CD4-positive, alpha-beta T cell treated with Interferon alpha-2 for 1 hour (primary cell): ENCODE data around the gene HLA-G.
"Not testable (repeated sequence)": the region's sequence is repeated elsewhere in the genome, so short reads cannot be mapped to it uniquely, and the experiment has no call there.

Experiments
- DNase-seq, 2 donors: peaks; one replicate each; pipeline ENCODE4 v3.0.0-alpha.2; 2020 to 2022

HLA-G gene

DNA sequence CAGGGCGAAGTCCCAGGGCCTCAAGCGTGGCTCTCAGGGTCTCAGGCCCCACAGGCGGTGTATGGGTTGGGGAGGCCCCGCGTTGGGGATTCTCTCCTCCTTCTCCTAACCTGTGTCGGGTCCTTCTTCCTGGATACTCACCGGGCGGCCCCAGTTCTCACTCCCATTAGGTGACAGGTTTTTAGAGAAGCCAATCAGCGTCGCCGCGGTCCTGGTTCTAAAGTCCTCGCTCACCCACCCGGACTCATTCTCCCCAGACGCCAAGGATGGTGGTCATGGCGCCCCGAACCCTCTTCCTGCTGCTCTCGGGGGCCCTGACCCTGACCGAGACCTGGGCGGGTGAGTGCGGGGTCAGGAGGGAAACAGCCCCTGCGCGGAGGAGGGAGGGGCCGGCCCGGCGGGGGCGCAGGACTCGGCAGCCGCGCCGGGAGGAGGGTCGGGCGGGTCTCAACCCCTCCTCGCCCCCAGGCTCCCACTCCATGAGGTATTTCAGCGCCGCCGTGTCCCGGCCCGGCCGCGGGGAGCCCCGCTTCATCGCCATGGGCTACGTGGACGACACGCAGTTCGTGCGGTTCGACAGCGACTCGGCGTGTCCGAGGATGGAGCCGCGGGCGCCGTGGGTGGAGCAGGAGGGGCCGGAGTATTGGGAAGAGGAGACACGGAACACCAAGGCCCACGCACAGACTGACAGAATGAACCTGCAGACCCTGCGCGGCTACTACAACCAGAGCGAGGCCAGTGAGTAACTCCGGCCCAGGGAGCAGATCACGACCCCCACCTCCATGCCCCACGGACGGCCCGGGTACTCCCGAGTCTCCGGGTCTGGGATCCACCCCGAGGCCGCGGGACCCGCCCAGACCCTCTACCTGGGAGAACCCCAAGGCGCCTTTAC, at the start of gene HLA-G:
TSS of gene HLA-G (plus strand) at position 247 of the 892 bp plus-strand sequence. CDS start at position 267, 20 bp downstream.
- DNase-seq, result peak in 1 of 2 donors; percentile 6

DNA sequence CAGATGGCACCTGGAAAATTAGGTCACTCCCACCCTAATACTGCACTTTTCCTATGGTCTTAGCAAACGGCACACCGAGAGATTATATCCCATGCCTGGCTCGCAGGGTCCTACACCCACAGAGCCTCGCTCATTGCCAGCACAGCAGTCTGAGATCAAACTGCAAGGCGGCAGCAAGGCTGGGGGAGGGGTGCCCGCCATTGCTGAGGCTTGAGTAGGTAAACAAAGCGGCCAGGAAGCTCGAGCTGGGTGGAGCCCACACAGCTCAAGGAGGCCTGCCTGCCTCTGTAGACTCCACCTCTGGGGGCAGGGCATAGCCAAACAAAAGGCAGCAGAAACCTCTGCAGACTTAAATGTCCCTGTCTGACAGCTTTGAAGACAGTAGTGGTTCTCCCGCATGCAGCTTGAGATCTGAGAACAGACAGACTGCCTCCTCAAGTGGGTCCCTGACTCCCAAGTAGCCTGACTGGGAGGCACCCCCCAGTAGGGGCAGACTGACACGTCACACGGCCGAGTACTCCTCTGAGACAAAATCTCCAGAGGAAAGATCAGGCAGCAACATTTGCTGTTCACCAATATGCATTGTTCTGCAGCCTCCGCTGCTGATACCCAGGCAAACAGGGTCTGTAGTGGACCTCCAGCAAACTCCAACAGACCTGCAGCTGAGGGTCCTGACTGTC, 47.5 kb upstream of the HLA-G start:
- DNase-seq, result not testable (repeated sequence)

GRCh38 chr6:29789176-29789575, 38.4 kb upstream of the HLA-G start:
- no peak for DNase-seq

DNA sequence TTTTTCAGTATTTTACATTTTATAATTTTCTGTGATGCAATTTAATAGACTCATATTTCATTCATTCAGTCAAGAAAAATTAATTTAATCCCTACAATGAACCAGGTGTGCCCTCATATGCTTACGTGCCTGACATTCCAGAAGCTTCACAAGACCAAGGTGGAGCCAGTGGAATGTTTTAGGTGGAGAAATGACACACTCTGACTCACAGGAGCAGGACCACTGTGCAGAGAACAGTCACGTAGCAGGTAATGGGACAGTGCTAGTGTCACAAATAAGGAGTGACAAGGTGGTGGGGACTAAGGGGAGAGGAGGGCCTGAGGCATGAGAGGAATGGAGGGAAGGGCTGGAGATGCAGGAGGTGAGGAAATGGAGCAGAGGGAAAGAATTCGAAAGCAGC, 37.0 kb upstream of the HLA-G start:
- no peak for DNase-seq

GRCh38 chr6:29791162-29791561, 36.5 kb upstream of the HLA-G start:
- no peak for DNase-seq

GRCh38 chr6:29791786-29792122, 35.9 kb upstream of the HLA-G start:
- DNase-seq, result no peak

DNA sequence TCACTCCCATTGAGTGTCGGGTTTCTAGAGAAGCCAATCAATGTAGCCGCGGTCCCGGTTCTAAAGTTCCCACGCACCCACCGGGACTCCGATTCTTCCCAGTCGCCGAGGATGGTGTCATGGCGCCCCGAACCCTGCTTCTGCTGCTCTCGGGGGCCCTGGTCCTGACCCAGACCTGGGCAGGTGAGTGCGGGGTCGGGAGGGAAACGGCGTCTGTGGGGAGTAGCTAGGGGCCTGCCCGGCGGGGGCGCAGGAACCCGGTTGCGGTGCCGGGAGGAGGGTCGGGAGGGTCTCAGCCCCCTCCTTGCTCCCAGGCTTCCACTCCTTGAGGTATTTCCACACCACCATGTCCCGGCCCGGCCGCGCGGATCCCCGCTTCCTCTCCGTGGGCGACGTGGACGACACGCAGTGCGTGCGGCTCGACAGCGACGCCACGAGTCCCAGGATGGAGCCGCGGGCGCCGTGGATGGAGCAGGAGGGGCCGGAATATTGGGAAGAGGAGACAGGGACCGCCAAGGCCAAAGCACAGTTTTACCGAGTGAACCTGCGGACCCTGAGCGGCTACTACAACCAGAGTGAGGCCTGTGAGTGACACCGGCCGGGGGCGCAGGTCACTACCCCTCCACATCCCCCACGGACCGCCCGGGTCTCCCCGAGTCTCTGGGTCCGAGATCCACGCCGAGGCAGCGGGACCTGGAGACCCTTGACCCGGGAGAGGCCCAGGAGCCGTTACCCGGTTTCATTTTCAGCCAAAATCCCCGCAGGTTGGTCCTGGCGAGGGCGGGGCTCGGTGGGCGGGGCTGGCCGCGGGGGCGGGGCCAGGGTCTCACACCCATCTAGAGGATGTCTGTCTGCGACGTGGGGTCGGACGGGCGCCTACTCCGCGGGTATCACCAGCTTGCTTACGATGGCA, 35.2 kb upstream of the HLA-G start:
- DNase-seq, result peak; percentile 82 to 89

- DNase-seq, result no peak
Observed at GRCh38 chr6:29793036-29793356, 34.6 kb upstream of the HLA-G start.

- no peak for DNase-seq
Observed at GRCh38 chr6:29793796-29794195, 33.8 kb upstream of the HLA-G start.

GRCh38 chr6:29796026-29796425, 31.6 kb upstream of the HLA-G start:
- no peak for DNase-seq

DNA sequence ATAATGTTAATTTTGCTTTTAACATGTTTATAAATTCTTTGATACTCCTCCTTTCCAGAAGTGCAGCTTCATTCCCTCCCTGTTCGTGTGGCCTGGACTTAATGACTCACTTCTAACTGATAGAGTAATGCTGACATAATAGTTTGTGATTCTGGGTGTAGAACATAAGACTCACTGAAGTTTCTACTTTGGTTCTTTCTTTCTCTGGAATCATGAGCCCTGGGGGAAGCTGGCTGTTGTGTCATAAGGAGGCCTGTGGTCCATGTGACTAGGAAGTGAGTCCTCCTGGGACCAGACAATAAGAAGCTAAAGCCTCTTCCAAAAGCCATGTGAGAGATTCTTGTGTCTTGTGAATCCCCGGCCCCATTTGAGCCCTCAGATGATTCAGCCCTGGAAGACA, 30.5 kb upstream of the HLA-G start:
- no peak for DNase-seq

- no peak for DNase-seq
Observed at GRCh38 chr6:29797966-29798365, 29.7 kb upstream of the HLA-G start.

- DNase-seq, result no peak
Observed at GRCh38 chr6:29800254-29800653, 27.4 kb upstream of the HLA-G start.

GRCh38 chr6:29806387-29806786, 21.2 kb upstream of the HLA-G start:
- no peak for DNase-seq

DNA sequence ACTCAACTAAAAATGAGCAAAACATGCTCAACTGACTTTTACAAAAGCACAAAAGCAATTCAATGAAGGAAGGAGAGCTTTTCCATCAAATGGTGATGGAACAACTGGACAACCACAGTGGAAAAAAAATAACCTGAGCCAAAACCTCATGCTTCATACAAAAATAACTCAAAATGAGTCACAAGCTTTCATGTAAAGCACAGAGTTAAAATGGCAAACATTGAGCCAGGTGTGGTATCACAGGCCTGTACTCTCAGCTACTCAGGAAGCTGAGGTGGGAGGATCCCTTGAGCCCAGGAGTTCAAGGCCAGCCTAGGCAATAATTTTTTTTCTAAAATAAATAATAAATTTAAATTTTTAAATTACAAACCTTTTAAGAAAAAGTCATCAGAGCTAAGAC, 18.4 kb upstream of the HLA-G start:
- no peak for DNase-seq

DNA sequence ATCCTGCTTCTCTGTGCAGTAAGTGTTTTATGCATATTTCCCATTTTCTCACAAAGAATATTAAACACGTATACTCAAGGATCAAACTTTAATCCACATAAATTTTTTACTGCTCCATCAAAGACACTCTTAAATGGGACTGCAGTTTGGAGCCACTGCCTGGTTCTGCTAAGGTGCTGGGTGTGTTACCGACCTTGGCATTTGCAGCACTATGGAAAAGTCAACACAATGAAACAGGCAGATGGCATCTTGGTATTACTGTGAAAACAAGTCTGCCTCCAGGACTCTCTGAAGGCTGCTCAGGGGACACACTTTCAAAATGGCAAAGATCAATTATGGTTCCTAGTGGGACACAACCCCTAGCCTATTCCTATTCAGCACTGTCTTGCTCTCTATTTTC, 17.3 kb upstream of the HLA-G start:
- DNase-seq, result no peak

- no peak for DNase-seq
Observed at GRCh38 chr6:29811377-29811776, 16.2 kb upstream of the HLA-G start.

GRCh38 chr6:29813066-29813465, 14.6 kb upstream of the HLA-G start:
- no peak for DNase-seq

DNA sequence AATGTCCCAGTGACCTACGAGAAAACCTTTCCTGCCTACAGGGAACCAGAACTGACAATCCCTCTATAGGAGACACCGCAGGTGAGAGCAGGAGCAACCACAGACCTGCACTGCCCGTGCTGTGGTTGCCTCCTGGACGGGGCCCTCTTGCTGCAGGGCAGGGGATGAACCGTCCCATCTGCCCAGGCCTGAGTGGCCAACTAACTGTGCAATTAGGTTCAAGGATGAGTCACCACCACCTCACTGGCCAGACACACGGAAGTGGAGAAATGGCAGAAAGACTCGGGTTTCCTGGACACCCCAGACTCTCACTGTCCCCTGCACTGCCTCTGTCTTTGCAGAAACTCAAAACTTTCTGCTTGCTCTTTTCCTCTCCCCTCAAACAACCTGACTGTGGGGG, 13.8 kb upstream of the HLA-G start:
- DNase-seq, result no peak

- no peak for DNase-seq
Observed at GRCh38 chr6:29814379-29815117, 13.1 kb upstream of the HLA-G start.

DNA sequence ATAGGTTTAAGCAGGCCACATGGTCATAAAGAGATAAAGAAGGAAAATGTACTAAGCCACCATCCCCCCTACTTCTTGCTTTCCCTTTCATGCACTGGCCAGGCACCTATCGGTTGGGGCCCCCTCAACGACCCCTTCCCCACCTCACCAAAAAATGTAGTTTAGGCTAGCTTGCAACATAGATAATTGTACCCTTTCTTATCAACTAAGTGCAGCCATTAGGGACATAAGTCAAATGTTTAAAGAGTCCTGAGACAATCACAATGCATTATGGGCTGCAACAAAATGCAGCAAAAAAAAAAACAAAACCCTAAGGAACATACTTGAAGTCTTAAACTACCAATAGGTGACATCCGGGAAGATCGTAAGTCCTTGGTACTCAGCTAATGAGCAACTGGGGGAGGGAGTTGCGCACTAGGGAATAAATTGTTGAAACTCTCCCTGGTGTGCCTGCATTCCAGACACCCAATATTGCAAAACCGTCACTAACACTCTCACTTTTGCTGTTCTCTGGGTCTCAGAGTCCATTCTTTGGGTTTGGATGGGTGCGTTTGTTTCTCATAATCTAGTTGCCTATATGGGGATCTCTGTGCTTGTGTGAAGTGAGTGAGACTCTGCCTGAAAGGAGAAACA, 12.4 kb upstream of the HLA-G start:
- no peak for DNase-seq

- no peak for DNase-seq
Observed at GRCh38 chr6:29816030-29816429, 11.6 kb upstream of the HLA-G start.
